ENCODE results near the gene CDIP1.
"Not testable (repeated sequence)": the region's sequence is repeated elsewhere in the genome, so short reads cannot be mapped to it uniquely, and the experiment has no call there.

CDIP1 gene

DNA sequence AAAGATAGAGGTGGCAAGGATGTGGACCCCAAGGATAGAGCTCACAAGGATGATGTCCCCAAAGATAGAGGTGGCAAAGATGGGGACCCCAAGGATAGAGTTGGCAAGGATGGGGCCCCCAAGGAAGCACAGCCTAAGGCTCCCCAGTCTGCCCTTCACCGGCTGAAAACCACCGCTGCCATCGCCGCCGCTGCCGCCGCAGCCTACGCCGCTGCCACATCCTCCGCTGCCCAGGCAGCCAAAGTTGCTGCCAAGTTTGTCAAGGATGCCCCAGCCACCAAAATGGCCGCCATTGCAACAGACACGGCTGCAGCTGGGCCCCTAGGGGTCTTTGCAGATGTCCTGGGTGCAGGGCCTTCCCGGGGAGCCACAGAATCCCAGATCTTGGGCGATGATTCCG lies 37.4 kb upstream of the CDIP1 start:
- no peak for DNase-seq (ENCODE audit: low read depth)
- no peak for TF ChIP-seq POLR2A (IDR thresholded peaks at IDR 0.05; ENCODE audit: extremely low read depth, insufficient read length)
- TF ChIP-seq, protein P1, sequence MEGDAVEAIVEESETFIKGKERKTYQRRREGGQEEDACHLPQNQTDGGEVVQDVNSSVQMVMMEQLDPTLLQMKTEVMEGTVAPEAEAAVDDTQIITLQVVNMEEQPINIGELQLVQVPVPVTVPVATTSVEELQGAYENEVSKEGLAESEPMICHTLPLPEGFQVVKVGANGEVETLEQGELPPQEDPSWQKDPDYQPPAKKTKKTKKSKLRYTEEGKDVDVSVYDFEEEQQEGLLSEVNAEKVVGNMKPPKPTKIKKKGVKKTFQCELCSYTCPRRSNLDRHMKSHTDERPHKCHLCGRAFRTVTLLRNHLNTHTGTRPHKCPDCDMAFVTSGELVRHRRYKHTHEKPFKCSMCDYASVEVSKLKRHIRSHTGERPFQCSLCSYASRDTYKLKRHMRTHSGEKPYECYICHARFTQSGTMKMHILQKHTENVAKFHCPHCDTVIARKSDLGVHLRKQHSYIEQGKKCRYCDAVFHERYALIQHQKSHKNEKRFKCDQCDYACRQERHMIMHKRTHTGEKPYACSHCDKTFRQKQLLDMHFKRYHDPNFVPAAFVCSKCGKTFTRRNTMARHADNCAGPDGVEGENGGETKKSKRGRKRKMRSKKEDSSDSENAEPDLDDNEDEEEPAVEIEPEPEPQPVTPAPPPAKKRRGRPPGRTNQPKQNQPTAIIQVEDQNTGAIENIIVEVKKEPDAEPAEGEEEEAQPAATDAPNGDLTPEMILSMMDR (IDR thresholded peaks at IDR 0.05; ENCODE audit: low read depth, low read length), result no peak
- TF ChIP-seq, protein P2, sequence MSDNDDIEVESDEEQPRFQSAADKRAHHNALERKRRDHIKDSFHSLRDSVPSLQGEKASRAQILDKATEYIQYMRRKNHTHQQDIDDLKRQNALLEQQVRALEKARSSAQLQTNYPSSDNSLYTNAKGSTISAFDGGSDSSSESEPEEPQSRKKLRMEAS (IDR thresholded peaks at IDR 0.05; ENCODE audit: low read depth, low read length), result no peak
- TF ChIP-seq MYC (IDR thresholded peaks at IDR 0.05; ENCODE audit: low read depth, low read length), result no peak
- no peak overlapping the region for H3K4me3 ChIP-seq (ENCODE audit: low read depth, low read length)

DNA sequence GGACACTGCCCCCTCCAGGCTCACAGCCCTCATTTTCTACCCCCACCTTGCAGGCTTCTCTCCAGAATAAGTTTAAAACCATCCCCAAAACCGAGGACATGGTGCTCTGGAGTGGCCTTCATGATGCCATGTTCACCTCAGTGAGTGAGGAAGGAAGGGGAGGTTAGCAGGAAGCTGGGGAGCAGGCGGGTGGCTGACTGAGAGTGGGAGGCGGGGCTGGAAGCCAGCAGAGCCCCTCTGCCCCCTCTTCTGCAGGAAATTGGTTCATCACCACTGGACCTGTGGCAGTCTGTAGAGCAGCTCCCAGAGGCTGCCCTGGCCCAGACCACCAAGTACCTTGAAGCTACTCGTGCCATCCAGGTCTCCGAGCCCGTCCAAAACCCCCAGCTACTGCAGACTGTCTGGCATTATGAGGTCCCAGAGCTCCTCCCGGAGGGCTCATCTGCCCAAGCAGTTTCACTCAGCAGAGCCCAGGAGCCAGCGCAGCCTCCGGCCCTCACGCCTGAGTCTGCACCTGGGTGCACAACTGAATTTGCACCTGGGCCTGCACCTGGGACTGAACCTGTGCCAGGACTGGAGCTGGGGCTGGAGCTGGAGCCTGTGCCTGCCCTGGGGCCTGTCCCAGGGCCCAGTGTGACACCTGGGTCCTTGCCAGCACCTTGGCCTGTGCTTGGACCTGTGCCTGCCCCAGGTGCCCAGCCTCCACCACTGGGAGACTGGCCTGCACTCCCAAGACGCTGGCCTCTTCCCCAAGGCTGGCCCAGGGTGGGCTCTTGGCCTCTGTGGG lies 36.5 kb upstream of the CDIP1 start:
- H3K4me3 ChIP-seq (ENCODE audit: low read depth, low read length), result no peak overlapping the region
- DNase-seq (ENCODE audit: low read depth), result peak; percentile 35
- TF ChIP-seq, protein P2 (IDR thresholded peaks at IDR 0.05; ENCODE audit: low read depth, low read length), result no peak
- TF ChIP-seq MYC (IDR thresholded peaks at IDR 0.05; ENCODE audit: low read depth, low read length) (no peak), POLR2A (IDR thresholded peaks at IDR 0.05; ENCODE audit: extremely low read depth, insufficient read length) (no peak)
- TF ChIP-seq, protein P1 (IDR thresholded peaks at IDR 0.05; ENCODE audit: low read depth, low read length), result no peak

DNA sequence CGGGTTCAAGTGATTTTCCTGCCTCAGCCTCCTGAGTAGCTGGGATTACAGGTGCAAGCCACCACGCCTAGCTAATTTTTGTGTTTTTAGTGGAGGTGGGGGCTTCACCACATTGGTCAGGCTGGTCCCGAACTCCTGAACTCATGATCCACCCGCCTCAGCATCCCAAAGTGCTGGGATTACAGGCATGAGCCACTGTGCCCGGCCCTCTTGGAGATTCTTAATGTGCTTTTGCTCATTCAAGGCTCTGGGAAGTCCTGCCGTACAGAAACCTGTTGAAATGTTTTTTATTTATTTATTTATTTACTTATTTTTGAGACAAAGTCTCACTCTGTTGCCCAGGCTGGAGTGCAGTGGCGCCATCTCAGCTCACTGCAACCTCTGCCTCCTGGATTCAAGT lies 35.4 kb upstream of the CDIP1 start:
- DNase-seq (ENCODE audit: low read depth); H3K4me3 ChIP-seq (ENCODE audit: low read depth, low read length): not testable (repeated sequence)

GRCh38 chr16:4572715-4573114 lies 34.1 kb upstream of the CDIP1 start:
- no peak overlapping the region for H3K4me3 ChIP-seq (ENCODE audit: low read depth, low read length)
- TF ChIP-seq MYC (IDR thresholded peaks at IDR 0.05; ENCODE audit: low read depth, low read length), result no peak
- TF ChIP-seq, protein P2 (IDR thresholded peaks at IDR 0.05; ENCODE audit: low read depth, low read length), result peak; percentile 47; the same call in 1 of the 2 replicates
- peak; percentile 81 for DNase-seq (ENCODE audit: low read depth)

DNA sequence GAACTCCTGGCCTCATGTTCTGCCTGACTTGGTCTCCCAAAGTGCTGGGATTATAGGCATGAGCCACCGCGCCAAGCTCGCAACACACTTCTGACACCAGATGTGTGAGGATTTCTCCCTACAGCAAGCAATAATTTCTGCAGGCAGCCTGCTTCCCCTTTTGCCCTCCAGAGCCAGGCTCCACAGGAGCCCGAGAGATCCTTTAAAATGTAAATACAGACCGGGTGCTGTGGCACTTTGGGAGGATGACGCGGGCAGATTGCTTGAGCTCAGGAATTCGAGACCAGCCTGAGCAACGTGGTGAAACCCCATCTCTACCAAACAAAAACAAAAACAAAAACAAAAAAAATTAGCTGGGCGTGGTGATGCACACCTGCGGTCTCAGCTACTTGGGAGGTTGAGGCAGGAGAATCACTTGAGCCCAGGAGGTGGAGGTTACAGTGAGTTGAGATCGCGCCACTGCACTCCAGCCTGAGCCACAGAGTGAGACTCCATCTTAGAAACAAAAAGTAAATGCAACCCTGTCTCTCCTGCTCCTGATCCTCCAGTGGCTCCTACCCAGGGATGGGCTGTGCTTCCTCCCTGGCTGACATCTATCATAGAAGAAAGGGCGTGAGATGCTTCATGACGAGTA lies 32.2 kb upstream of the CDIP1 start:
- no peak for TF ChIP-seq MYC (IDR thresholded peaks at IDR 0.05; ENCODE audit: low read depth, low read length)
- TF ChIP-seq, protein P1 (IDR thresholded peaks at IDR 0.05; ENCODE audit: low read depth, low read length), result no peak
- DNase-seq (ENCODE audit: low read depth), result no peak
- no peak overlapping the region for H3K4me3 ChIP-seq (ENCODE audit: low read depth, low read length)

DNA sequence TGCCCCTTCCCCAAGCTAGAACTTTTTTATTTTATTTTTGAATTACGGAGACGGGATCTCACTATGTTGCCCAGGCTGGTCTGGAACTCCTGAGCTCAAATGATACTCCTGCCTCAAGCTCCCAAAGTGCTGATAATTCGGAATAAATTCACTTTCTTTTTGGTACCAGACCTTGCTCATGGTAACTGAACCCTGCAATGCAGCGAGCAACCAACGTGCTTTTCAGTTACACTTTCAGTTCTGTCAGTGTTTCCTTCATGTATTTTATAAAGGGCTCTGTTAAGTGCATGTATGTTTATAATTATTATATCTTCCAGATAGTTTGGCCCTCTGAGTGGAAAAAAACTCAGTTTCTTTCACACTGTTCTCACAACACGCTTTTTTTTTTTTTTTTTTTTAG lies 31.5 kb upstream of the CDIP1 start:
- TF ChIP-seq POLR2A (IDR thresholded peaks at IDR 0.05; ENCODE audit: extremely low read depth, insufficient read length), result no peak
- TF ChIP-seq, protein P2 (IDR thresholded peaks at IDR 0.05; ENCODE audit: low read depth, low read length), result no peak
- TF ChIP-seq, protein P1 (IDR thresholded peaks at IDR 0.05; ENCODE audit: low read depth, low read length), result no peak
- no peak for TF ChIP-seq MYC (IDR thresholded peaks at IDR 0.05; ENCODE audit: low read depth, low read length)
- H3K4me3 ChIP-seq (ENCODE audit: low read depth, low read length), result no peak overlapping the region
- DNase-seq (ENCODE audit: low read depth), result no peak

- TF ChIP-seq, protein P1 (IDR thresholded peaks at IDR 0.05; ENCODE audit: low read depth, low read length), result no peak
- no peak for TF ChIP-seq MYC (IDR thresholded peaks at IDR 0.05; ENCODE audit: low read depth, low read length)
- no peak for TF ChIP-seq POLR2A (IDR thresholded peaks at IDR 0.05; ENCODE audit: extremely low read depth, insufficient read length)
- TF ChIP-seq, protein P2 (IDR thresholded peaks at IDR 0.05; ENCODE audit: low read depth, low read length), result no peak
- no peak for DNase-seq (ENCODE audit: low read depth)
- no peak overlapping the region for H3K4me3 ChIP-seq (ENCODE audit: low read depth, low read length)
Observed at GRCh38 chr16:4566144-4566543, 27.6 kb upstream of the CDIP1 start.

All from NB4 (cell line).